Measurements from ENCODE around the gene SYDE1.
"Not testable (repeated sequence)": the region's sequence is repeated elsewhere in the genome, so short reads cannot be mapped to it uniquely, and the experiment has no call there.

The SYDE1 gene, protein sequence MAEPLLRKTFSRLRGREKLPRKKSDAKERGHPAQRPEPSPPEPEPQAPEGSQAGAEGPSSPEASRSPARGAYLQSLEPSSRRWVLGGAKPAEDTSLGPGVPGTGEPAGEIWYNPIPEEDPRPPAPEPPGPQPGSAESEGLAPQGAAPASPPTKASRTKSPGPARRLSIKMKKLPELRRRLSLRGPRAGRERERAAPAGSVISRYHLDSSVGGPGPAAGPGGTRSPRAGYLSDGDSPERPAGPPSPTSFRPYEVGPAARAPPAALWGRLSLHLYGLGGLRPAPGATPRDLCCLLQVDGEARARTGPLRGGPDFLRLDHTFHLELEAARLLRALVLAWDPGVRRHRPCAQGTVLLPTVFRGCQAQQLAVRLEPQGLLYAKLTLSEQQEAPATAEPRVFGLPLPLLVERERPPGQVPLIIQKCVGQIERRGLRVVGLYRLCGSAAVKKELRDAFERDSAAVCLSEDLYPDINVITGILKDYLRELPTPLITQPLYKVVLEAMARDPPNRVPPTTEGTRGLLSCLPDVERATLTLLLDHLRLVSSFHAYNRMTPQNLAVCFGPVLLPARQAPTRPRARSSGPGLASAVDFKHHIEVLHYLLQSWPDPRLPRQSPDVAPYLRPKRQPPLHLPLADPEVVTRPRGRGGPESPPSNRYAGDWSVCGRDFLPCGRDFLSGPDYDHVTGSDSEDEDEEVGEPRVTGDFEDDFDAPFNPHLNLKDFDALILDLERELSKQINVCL

DNA sequence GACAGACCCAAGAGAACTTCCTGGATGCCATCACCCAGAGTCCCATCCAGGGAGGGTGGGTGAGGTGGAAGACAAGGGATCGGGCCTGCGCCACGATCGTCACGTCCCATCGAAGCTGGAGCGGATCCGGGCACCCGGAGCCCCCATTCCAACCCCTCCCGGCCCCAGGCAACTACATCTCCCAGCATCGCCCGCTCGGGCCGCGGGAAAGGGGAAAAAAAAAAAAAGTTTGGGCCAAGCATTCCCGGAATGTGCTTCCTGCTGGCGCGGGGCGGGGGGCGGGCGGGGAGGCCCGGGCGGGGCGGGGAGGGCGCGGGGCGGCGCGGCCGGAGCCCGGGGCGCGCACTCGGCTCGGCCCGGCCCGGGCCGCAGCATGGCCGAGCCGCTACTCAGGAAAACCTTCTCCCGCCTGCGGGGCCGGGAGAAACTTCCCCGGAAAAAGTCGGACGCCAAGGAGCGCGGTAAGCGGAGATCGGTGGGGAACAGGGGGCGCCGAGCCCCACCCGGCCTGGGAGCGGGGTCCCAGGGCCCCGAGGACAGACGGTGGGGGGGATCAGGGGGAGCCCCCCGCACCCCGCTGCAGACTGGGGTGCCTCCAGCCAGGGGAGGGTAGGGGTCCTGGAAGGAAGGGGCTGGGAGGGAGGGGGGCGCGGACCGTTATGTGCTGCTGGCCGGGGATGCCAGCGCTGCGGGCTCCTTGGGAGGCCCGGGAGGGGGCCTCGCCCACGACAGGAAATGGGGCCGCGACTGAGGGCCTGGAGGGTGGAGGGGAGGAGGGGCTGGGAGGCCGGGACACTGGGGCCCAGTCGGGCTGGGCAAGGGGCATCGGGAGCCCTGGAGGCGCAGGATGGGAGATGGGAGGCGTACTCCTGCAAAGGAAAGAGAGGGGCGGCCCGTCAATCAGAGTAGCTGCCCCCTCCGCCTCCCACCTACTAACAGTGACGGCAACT is at the start of gene SYDE1:
Gene SYDE1, plus strand, starts transcription at position 341 of the 950 bp plus-strand sequence. Its CDS starts 33 bp downstream, at position 374.
- DNase-seq (peak; percentile 56 to 68), ATAC-seq (peak; percentile 82)
- no peaks in the 10 kb centered on the region for H3K27me3 Mint-ChIP-seq
- H3K4me3 Mint-ChIP-seq: peak within 1 kb of the TSS; percentile 73 to 89
- H3K4me1 Mint-ChIP-seq: peaks cover 20% of the 10 kb centered on the region
- H3K27ac Mint-ChIP-seq: peak within 1 kb of the TSS; percentile 90 to 98
- H3K9me3 Mint-ChIP-seq: peaks cover 17 to 30% of the 10 kb centered on the region in 2 donors

DNA sequence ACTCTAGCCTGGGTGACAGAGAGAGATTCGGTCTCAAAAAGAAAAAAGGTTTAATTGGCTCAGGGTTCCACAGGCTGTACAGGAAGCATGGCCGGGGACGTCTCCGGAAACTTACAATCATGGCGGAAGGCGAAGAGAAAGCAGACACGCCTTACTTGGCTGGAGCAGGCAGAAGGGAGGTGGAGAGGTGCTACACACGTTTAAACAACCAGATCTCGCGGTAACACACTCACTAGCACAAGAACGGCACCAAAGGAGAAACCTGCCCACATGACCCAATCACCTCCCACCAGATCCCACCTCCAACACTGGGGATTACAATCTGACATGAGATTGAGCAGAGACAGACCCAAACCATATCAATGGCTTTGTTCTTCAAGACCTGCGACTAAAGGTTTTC is 45.2 kb upstream of the SYDE1 start:
- Mint-ChIP-seq H3K4me1 (no peaks in the 10 kb centered on the region), H3K27ac (no peak overlapping the region), H3K9me3 (no peaks in the 10 kb centered on the region), H3K4me3 (no peak overlapping the region), H3K27me3 (peaks cover 38% of the 10 kb centered on the region)
- no peak for DNase-seq
- no peak for ATAC-seq

DNA sequence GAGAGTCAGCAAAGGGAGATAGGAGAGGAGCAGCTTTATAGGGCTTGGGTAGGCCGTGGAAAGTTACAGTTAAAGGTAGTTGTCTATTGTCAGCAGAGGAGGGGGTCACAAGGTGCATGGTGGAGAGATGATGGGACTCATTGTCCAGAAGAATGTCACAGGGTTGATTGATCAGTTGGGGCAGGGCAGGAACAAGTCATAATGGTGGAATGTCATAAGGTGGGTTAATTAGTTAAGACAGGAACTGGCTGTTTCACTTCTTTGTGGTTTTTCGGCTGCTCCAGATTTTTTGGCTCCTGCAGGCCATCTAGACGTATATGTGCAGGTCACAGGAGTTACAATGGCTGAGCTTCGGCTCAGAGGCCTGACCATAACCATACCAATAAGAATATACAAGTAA is 36.8 kb upstream of the SYDE1 start:
- not testable (repeated sequence) for H3K9me3 Mint-ChIP-seq, H3K27me3 Mint-ChIP-seq, H3K4me3 Mint-ChIP-seq, ATAC-seq, H3K27ac Mint-ChIP-seq, H3K4me1 Mint-ChIP-seq, DNase-seq

DNA sequence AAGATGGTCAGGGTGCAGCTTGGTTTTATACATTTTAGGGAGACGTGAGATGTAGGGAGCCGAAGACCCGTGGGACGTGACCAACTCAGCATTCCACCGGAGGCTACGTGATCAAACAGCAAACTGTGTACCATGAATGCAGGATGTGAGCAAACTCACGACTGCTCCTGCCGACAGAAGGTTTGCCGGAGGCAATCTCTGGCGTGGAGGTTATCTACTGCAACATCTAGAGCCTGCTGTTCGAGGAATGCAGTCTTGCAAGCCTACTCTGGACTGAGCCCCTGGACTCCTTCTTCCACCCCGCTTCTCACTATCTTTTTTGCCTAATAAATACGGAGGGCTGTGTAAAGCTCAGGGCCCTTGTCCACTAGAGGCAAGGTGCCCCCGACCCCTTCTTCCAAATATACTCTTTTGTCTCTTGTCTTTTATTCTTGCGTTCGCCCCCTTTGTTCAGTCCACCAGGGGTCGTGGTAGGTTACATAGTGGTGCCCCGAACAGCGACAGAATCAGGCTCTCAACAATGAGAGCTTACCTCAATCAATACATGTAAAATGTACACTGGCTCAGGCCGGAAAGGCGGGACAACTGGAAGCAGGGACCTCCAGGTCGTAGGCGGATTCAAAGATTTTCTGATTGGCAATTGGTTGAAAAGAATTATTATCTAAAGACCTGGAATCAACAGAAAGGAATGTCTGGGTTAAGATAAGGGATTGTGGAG is 34.1 kb upstream of the SYDE1 start:
- no peaks in the 10 kb centered on the region for H3K9me3 Mint-ChIP-seq
- no peaks in the 10 kb centered on the region for H3K4me1 Mint-ChIP-seq
- no peaks in the 10 kb centered on the region for H3K27me3 Mint-ChIP-seq
- no peak overlapping the region for H3K27ac Mint-ChIP-seq
- DNase-seq (no peak), ATAC-seq (no peak)
- no peak overlapping the region for H3K4me3 Mint-ChIP-seq

DNA sequence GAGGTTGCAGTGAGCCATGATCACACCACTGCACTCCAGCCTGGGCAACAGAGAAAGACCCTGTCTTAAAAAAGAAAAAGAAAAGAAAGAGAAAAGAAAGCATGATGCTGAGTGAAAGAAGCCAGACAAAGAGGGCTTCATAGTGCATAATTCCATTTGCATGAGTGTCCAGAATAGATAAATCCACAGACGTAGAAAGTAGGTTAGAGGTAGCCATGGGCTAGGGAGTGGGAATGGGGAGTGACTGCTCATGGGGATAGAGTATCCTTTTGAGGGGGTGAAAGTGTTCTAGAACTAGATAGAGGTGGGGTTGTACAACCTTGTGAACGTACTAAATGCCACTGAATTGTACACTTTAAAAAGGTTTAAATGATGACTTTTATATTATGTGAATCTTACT is 32.8 kb upstream of the SYDE1 start:
- no peak for DNase-seq
- ATAC-seq: no peak
- H3K27me3 Mint-ChIP-seq: no peaks in the 10 kb centered on the region
- no peak overlapping the region for H3K4me3 Mint-ChIP-seq
- no peaks in the 10 kb centered on the region for H3K4me1 Mint-ChIP-seq
- no peaks in the 10 kb centered on the region for H3K9me3 Mint-ChIP-seq
- no peak overlapping the region for H3K27ac Mint-ChIP-seq

DNA sequence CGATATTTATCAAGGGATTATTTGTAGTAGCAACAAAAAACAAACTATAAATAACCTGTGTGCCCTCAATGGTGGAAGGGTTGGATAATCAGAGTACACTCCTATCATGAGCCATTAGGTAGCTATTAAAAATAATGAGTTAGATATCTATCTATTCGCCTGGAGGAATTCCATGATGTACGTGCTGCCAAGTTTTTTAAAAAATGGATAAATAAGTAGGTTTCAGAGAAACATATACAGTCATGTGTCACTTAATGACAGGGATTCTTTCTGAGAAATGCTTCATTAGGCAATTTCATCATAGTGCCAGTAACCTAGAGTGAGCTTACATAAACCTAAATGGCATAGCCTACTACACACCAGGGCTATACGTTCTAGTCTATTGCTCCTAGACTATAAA is 31.4 kb upstream of the SYDE1 start:
- no peaks in the 10 kb centered on the region for H3K9me3 Mint-ChIP-seq
- H3K4me1 Mint-ChIP-seq: no peaks in the 10 kb centered on the region
- ATAC-seq (no peak), DNase-seq (no peak)
- H3K27me3 Mint-ChIP-seq: no peaks in the 10 kb centered on the region
- no peak overlapping the region for H3K27ac Mint-ChIP-seq
- no peak overlapping the region for H3K4me3 Mint-ChIP-seq

DNA sequence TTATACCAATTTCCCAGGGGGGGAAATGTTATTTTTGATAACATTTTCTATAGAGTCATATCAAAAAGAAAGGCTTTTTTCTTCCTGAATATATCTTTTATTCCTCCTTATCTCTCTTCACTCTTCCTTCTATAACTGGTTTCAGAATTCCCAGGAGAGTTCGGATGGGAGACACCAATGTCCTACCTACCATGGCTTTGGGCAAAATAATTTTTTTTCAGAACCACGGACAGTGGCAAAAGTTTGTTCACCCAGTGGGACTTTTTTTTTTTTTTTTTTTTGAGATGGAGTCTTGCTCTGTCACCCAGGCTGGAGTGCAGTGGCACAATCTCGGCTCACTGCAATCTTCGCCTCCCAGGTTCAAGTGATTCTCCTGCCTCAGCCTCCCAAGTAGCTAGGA is 27.2 kb upstream of the SYDE1 start:
- H3K27ac Mint-ChIP-seq, ATAC-seq, DNase-seq, H3K4me1 Mint-ChIP-seq, H3K9me3 Mint-ChIP-seq, H3K4me3 Mint-ChIP-seq: not testable (repeated sequence)
- H3K27me3 Mint-ChIP-seq: peaks cover 13% of the 10 kb centered on the region

DNA sequence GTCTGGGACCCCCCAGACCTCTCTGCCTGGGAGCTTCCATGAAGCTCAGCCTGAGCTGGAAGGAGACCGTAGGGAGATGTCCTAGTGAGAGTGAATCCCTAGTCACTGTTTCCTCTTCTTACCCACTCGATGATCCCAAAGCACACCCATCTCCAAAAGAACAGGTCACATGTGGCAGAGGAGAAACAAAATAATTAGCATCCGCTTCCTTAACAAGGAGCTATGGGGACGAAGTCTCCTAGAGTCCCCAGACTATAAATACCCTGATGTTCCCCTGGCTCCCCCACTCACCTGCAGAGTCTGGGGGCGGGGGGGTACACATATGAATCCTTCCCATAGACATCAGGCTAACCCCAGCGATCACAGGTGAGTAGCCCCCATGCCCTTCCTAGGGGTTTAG is 25.3 kb upstream of the SYDE1 start, which contains the start of gene OR1I1:
Gene OR1I1, plus strand, starts transcription at position 301 of the 400 bp plus-strand sequence. CDS start 4,855 bp downstream, outside the sequence.
- H3K4me3 Mint-ChIP-seq: no peak within 1 kb of the TSS
- H3K9me3 Mint-ChIP-seq: no peaks in the 10 kb centered on the region

DNA sequence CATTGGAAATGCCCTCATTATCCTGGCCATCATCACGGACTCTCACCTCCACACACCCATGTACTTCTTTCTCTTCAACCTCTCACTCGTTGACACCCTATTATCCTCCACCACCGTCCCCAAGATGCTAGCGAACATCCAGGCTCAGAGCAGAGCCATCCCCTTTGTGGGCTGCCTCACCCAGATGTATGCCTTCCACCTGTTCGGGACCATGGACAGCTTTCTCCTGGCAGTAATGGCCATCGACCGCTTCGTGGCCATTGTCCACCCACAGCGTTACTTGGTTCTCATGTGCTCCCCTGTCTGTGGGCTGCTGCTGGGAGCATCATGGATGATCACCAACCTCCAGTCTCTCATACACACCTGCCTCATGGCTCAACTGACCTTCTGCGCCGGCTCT is 20.0 kb upstream of the SYDE1 start:
- Mint-ChIP-seq H3K4me1 (peaks cover 3% of the 10 kb centered on the region), H3K27ac (no peak overlapping the region), H3K4me3 (no peak overlapping the region), H3K9me3 (no peaks in the 10 kb centered on the region), H3K27me3 (peaks cover 18% of the 10 kb centered on the region)
- ATAC-seq (no peak), DNase-seq (no peak)

More for the DNA sequence above, 25.3 kb upstream of the SYDE1 start, which contains the start of gene OR1I1:
- Mint-ChIP-seq H3K27ac (peak within 1 kb of the TSS in 1 of 2 donors; percentile 76), H3K4me1 (no peaks in the 10 kb centered on the region), H3K27me3 (peaks cover 15% of the 10 kb centered on the region)
- no peak for ATAC-seq
- no peak for DNase-seq

DNA sequence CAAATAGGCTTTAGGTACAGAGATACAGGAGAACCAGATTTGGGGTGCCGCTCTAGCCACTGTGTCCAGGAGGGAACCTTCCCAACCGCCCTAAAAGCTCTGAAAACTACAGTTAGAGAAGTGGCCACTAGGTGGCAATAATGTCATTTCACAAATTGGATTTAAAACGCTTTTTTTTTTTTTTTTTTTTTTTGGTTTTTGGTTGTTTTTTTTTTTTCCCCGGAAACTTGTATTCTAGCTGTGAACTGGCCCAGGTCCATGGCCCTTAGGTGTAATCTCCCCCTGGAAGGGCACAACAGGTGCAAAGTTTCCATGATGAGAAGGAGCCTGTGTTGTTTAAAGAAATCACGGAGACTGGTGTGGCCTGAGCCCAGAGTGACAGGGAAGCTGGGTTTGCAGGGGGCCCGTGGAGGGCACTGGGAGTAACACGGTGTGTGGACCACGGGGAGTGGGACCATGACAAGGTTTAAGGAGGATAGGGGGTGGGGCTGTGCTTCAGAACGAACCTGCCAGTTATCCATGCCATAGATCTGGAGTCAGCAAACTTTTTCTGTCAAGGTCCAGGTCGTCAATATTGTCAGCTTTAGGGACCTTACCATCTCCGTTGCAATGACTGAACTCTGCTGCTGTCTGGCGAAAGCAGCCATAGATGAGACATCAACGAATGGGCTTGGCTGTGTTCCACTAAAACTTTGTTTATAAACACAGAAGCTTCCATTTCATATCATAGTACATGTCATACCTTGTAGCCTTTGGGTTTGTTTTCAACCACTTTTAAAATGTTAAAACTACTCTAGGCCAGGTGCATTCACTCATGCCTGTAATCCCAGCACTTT is 15.1 kb upstream of the SYDE1 start:
- H3K4me1 Mint-ChIP-seq: peaks cover 5% of the 10 kb centered on the region
- peaks cover 8% of the 10 kb centered on the region for H3K27me3 Mint-ChIP-seq
- H3K27ac Mint-ChIP-seq: no peak overlapping the region
- ATAC-seq (peak; percentile 66), DNase-seq (peak; percentile 42 to 55)
- H3K9me3 Mint-ChIP-seq: no peaks in the 10 kb centered on the region
- H3K4me3 Mint-ChIP-seq: no peak overlapping the region

DNA sequence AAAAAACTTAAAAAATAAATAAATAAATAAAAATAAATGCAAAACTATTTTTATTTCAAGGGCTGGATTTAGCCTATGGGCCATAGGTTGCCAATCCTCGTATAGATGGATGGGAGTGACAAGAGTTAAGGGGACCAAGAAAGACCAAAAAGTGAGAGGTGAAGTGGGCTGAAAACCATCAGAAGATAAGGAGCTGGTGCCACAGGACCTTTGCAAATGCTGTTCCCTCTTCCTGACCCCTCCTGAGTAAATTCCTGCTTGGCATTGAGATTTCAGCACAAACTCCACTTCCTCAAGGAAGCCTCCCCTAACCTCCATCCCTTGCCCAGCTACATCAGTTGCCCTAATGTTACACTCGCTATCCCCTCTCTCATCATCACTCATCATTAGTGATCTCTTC is 14.2 kb upstream of the SYDE1 start:
- H3K27me3 Mint-ChIP-seq: no peaks in the 10 kb centered on the region

DNA sequence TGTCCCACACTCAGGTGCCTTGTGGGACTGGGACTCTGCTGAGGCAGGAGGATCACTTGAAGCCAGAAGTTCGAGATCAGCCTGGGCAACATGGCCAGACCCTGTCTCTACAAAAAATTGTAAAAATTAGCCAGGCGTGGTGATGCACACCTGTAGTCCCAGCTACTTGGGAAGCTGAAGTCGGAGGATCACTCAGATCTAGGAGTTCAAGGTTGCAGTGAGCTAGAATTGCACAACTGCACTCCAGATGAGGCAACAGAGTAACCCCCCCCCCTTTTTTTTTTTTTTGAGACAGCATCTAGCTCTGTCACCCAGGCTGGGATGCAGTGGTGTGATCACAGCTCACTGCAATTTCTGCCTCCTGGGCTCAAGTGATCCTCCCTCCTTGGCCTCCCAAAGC is 11.0 kb upstream of the SYDE1 start:
- H3K27ac Mint-ChIP-seq: no peak overlapping the region
- no peak for DNase-seq
- no peak overlapping the region for H3K4me3 Mint-ChIP-seq
- H3K27me3 Mint-ChIP-seq: no peaks in the 10 kb centered on the region
- ATAC-seq: no peak
- no peaks in the 10 kb centered on the region for H3K9me3 Mint-ChIP-seq
- H3K4me1 Mint-ChIP-seq: peaks cover 5% of the 10 kb centered on the region

More for the DNA sequence above, 14.2 kb upstream of the SYDE1 start:
- no peaks in the 10 kb centered on the region for H3K9me3 Mint-ChIP-seq
- ATAC-seq: no peak
- peaks cover 5% of the 10 kb centered on the region for H3K4me1 Mint-ChIP-seq
- no peak overlapping the region for H3K27ac Mint-ChIP-seq
- no peak for DNase-seq
- no peak overlapping the region for H3K4me3 Mint-ChIP-seq

DNA sequence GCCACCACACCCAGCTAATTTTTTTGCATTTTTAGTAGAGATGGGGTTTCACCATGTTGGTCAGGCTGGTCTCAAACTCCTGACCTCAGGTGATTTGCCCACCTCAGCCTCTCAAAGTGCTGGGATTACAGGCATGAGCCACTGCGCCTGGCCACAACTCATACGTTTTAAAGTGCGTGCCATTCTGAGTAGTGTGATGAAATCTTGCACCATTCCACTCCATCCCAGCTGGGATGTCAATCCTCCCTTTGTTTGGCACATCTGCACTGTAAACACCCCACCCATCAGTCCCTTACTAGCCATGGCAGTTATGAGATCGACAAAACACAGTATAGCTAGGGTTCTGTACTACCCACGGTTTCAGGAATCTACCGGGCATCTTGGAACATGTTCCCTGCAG is 9.2 kb upstream of the SYDE1 start:
- H3K4me1 Mint-ChIP-seq, H3K4me3 Mint-ChIP-seq, H3K27ac Mint-ChIP-seq, H3K27me3 Mint-ChIP-seq, H3K9me3 Mint-ChIP-seq, DNase-seq, ATAC-seq: not testable (repeated sequence)

DNA sequence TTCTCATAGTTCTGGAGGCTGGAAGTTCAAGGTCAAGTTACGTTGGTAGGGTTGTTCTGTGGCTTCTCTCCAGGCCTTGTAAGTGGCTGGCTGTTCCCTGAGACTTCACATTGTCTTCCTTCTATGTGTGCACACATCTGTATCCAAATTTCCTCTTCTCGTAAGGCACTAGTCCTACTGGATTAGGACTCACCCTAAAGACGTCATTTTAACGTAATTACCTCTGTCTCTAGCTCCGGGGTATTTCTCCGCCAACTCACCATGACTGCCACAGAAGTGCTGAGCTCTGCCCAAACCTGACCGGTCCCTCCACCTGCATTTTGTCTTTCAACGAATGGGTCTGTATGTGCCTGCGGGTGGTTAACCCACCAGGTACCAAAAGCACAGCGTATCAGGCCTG is 8.7 kb upstream of the SYDE1 start:
- no peaks in the 10 kb centered on the region for H3K4me1 Mint-ChIP-seq
- H3K9me3 Mint-ChIP-seq: peaks cover 5 to 7% of the 10 kb centered on the region in 2 donors
- DNase-seq (no peak), ATAC-seq (no peak)
- H3K27me3 Mint-ChIP-seq: no peaks in the 10 kb centered on the region
- H3K27ac Mint-ChIP-seq: peak overlapping the region in 1 of 2 donors; percentile 1
- no peak overlapping the region for H3K4me3 Mint-ChIP-seq

All from stimulated activated naive CD8-positive, alpha-beta T cell treated with anti-CD3 and anti-CD28 coated beads, Interleukin-15, amount 100 ng/mL, for 72 hours (primary cell).